Subcutaneous adipose tissue (tissue), 4 donors: ENCODE results near the gene H19. TPM values are rescaled to one million over a fixed set of nuclear protein-coding genes. Genes with fewer than 3 reads are reported as not detected.

ENCODE experiments used
- CTCF ChIP-seq: fragments of 450-650 bp; IDR thresholded peaks from one replicate; pipeline ENCODE4 v1.5.1; 2016; ENCODE audit warnings: low read depth, mild to moderate bottlenecking, control low read depth, antibody characterized with exemption, moderate library complexity
- total RNA-seq, 4 donors: library from RNA; depleted of rRNA; stranded (reverse); fragments of >200 nt; gene quantifications; one replicate each; pipeline ENCODE4 v1.1.0, GENCODE V29; 2016

Gene H19
- total RNA-seq, 4 donors from 2014 or later, result 47.1 to 338 (median 137) TPM

DNA sequence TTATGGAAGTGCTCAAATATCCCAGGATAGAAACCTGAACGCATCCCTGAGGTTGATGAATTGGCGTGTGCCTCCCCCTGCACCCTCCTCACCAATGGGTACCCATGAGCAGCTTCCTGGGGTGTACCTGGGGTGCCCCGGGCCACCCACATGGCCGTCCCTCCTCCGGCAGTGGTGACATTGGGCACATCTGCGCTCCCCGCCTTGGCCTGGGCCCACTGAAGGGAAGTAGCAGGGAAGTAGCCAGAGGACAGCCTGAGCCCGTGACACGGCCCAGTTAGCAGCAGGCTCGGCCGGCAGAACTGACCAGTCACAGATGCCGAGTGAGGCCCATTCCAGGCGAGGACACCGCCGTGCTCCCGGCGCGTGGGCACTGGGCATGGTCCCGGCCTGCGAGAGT lies 33.8 kb downstream of the H19 start:
- no peak for TF ChIP-seq CTCF

- no peak for TF ChIP-seq CTCF
Observed at GRCh38 chr11:1959786-1960185, 37.9 kb downstream of the H19 start.

GRCh38 chr11:1958367-1958766 lies 39.3 kb downstream of the H19 start:
- no peak for TF ChIP-seq CTCF

DNA sequence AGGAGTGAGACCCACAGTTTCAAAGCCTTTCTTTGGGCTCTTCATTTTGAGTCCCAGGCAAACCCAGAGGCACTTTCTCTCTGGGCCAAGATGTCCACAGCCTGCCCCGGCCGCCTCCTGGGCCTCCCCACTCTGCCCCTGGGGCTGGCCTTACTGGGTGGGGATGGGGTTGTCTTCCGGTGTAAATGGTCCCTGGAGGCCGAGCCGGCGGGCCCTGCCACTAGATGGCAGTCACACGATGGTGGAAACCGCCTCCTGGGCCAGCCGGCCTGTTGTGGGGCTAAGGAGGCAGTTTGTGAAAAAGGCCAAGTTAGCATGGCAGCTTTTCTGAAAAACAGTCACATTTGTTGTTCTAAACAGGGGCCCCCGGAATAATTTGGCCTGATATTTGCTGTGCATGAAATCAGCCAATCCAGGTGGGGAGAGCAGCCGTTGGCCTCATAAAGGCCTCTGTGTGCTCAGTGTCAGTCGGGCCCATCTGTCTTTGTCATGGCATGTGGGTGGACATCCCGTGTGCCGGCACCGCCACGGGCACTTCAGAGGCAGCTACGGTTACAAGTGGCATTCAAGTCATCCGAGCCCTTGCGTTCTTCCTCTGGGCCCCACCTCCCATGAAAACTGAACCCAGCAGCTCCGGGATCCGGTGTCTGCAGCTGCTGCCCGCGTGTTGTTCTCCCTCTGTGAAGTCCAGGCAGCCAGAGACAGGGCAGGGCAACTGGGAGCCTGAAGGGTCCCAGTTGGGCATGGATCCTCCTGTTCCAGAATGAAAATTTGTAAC lies 44.0 kb downstream of the H19 start:
- no peak for TF ChIP-seq CTCF

- no peak for TF ChIP-seq CTCF
Observed at GRCh38 chr11:1952806-1953482, 44.7 kb downstream of the H19 start.

- TF ChIP-seq CTCF, result no peak
Observed at GRCh38 chr11:1949922-1950321, 47.7 kb downstream of the H19 start.

GRCh38 chr11:1949302-1949701 lies 48.3 kb downstream of the H19 start:
- no peak for TF ChIP-seq CTCF
